GM12892 (cell line): ENCODE measurements around the gene CACNG4.
"Not testable (repeated sequence)": the region's sequence is repeated elsewhere in the genome, so short reads cannot be mapped to it uniquely, and the experiment has no call there.

ENCODE experiments used
- DNase-seq: peaks from one replicate; pipeline ENCODE4 v3.0.0; 2011; ENCODE audit not compliant: insufficient read length
- FAIRE-seq: peaks from 2 replicates; lab custom pipeline; 2011; peaks lifted over from hg19 to GRCh38; lab: Jason Lieb, UNC
- POLR2A ChIP-seq: IDR thresholded peaks from 2 replicates; pipeline ENCODE4 v1.6.1; 2011; ENCODE audit warnings: low read depth, low read length, control low read depth
- POLR2AphosphoS5 ChIP-seq: IDR thresholded peaks from 2 replicates; pipeline ENCODE4 v1.6.1; 2011; ENCODE audit warnings: low read depth, low read length, control low read depth
- TAF1 ChIP-seq: IDR thresholded peaks from 2 replicates; pipeline ENCODE4 v1.6.1; 2011; ENCODE audit warnings: low read depth, mild to moderate bottlenecking, control low read depth, low read length, borderline replicate concordance

The CACNG4 gene

DNA sequence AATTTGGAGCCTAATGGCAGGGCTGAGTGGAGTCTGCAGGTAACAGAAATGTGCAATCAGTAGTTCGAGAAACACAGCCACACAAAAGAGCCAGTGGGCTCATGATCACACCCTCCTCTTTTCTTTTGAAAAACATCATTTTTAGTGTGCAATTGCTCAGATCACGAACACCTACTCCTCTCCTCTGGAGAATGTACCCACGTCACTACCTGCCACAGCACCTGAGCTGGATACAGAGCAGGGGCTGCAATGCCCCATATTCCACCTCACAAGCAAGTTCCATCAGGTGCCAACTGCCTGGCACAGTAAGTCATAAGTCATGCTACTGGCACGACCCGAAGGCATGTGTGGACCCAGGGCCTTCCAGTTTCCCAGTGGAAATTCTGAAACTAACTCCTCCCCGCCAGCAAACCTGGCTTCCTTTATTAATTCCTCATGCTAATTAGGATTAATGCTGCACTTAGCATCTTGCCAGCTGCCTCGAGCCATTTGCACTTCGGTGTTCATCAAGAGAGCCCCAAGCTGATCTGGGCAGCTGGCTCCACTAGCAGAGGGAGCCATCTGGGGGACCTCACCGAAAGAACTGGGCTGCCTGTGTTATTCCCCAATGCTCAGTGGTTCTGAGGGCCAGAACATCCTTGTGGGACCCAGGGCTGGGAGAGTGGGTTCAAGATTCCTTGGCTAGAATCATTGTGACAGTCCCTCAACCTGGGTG, 2.4 kb downstream of the CACNG4 start:
- FAIRE-seq (no peak), DNase-seq (no peak)
- TF ChIP-seq POLR2A, result no peak
- no peak for TF ChIP-seq TAF1
- no peak for TF ChIP-seq POLR2AphosphoS5

DNA sequence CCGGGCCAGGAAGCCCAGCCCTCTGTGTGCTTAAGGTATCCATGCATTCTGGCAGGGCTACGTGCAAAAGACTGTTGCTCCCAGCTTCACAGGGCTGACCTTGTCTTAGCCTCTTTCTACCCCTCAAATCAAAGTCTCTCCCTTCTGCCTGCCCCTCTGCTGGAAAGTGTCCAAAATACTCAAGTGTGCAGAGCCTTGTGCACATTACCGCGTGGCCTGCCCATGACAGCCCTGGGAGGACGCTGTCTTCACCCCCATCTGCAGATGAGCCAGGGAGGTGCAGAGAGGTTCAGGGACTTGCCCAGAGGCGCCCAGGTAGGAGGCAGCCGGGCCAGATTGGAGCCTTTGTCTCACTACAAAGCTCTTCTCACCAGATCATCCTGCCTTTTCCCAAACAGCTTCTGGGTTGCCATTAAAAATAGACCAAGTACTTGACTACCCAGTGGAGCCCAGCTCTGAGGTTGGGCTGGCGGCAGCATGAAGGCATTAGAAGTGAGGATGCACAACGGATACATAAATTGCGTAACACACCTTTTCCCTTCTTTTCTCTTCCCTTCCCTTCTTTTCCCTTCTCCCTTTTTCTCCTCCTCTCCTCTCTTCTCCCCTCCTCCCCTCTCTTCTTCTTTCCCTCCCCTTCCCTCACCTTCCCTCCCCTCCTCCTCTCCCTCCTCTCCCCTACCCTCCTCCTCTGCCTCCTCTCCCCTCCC, 3.5 kb downstream of the CACNG4 start:
- FAIRE-seq (no peak), DNase-seq (no peak)
- TF ChIP-seq TAF1, result no peak
- TF ChIP-seq POLR2A, result no peak
- TF ChIP-seq POLR2AphosphoS5, result no peak

DNA sequence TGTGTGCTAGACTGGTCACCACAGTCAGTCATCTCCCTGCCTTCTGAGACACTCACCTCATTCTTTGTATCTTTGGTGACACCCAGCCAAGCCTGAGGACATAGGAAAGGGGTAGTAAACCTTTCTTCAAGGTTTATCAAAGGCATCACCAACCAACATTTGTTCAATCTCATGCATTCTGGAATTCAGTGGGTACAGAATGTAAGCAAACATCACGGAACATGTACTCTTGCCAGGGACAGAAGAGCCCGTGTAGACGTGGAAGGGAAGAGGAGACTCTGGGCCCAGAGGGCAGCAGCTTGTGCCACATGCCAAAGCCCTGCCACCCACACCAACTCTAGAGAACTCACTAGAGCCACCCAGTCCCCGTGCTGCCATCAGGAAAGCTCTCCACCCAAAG, 4.4 kb downstream of the CACNG4 start:
- TF ChIP-seq TAF1 (no peak), POLR2AphosphoS5 (no peak), POLR2A (no peak)
- FAIRE-seq (no peak), DNase-seq (no peak)

GRCh38 chr17:66970140-66970539, 5.6 kb downstream of the CACNG4 start:
- no peak for DNase-seq
- FAIRE-seq, result no peak
- TF ChIP-seq POLR2AphosphoS5 (no peak), TAF1 (no peak), POLR2A (no peak)

- FAIRE-seq (no peak), DNase-seq (no peak)
- TF ChIP-seq TAF1 (no peak), POLR2AphosphoS5 (no peak), POLR2A (no peak)
These were observed 6.3 kb downstream of the CACNG4 start for GRCh38 chr17:66970797-66971196.

- TF ChIP-seq POLR2A, result no peak
- no peak for TF ChIP-seq POLR2AphosphoS5
- TF ChIP-seq TAF1, result no peak
- DNase-seq, result no peak
- no peak for FAIRE-seq
These were observed 6.8 kb downstream of the CACNG4 start for GRCh38 chr17:66971264-66971663.

DNA sequence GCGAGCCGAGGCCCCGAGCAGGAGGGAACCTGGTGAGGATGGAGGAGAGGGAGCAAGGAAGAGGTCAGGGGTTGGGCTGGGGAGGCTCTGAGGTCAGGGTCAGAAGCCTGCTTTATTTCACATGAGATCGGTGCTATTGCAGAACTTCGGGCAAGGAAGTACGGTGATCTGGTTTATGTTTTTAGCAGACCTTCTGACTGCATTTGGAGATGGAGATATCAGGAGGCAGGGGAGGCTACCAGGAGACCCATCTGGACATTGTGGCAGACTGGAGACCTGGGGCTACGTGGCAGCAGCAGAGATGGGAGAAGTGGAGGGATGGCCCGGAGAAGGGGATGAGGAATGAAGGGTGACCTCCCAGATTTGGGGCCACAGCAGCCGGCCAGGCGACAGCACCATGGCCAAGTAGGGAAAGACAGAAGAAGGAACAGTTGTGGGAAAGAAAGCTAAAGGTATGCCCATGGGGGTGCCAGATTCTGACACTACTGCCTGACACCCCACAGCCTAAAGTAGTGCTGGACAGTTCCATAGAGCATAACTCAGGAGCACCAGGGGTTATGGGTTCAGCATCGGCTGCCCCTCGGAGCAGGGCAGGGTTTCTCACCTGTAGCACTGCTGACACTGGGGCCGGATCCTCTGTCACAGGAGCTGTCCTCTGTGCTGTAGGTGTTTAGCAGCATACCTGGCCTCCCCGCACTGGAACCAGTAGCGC, 7.4 kb downstream of the CACNG4 start:
- DNase-seq (no peak), FAIRE-seq (no peak)
- TF ChIP-seq POLR2A (no peak), POLR2AphosphoS5 (no peak), TAF1 (no peak)

GRCh38 chr17:66972442-66972830, 7.9 kb downstream of the CACNG4 start:
- not testable (repeated sequence) for FAIRE-seq, DNase-seq

DNA sequence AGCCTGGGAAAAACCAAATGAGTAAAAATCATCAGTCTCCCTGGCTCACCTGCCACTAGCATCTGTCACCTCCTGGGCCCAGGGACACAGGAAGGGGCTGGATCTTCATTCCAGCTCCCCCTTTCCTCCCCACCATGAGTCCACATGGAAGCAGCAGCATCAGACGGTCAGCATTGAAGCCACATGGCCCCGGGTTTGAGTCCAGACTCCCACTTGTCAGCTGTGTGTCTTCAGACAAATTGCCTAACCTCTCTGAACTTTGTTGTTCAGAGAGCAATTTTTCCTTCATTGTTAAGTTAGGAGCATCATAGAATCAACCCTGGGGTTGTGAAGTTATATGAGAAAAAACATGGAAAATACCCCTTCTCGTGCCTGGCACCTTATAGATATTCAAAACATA, 10.7 kb downstream of the CACNG4 start:
- no peak for DNase-seq
- FAIRE-seq, result no peak
- TF ChIP-seq POLR2A (no peak), TAF1 (no peak), POLR2AphosphoS5 (no peak)

DNA sequence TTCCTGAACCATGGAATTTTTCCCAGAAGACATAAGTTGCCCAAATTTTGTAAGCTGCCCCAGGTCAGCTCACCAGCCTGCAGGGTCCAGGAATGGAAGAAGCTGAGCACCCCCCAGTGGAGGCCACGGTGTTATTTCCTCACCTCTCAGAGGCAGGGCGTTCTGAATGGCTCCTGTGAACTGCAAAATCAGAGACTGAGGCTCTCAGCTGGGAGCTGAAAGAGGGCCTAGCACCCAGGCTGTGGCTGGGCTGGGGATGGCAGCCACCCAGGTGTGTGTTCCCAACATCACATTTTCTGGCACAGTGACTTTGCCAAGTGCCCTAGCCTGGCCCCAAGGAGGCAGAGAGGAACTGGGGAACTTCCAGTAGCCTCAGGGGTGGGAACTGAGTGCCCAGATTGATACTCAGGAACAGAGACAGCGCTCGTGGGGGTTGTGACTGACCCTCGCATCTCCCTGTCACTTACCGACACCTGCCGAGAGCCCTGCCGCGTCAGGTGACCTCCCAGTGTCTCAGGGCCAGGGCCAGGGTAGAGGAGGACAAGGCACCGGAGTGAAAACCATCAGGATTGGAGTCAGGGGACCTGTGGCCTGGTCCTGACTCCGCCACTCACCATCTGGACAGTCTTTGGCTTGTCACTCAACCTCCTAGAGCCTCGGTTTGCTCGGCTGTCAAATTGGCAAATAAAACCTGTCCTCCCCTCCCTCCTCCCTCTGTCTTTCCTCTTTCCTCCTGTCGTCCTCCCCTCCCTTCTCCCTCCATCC, 11.3 kb downstream of the CACNG4 start:
- FAIRE-seq (no peak), DNase-seq (no peak)
- TF ChIP-seq POLR2A (no peak), POLR2AphosphoS5 (no peak), TAF1 (no peak)

DNA sequence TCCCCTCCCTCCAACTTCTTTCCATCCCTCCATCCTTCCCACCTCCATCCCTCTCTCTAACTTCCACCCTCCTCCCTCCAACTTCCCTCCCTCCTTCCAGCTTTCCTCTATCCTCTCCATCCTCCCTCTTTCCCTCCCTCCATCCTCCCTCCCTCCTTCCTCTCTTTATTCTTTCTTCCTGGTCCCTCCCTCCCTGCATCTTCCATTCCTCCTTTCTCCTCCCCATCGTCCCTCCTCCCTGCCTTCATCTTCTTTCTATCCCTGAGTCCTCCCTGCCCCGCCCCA, 11.8 kb downstream of the CACNG4 start:
- TF ChIP-seq POLR2A (no peak), POLR2AphosphoS5 (no peak)
- DNase-seq (no peak), FAIRE-seq (no peak)

DNA sequence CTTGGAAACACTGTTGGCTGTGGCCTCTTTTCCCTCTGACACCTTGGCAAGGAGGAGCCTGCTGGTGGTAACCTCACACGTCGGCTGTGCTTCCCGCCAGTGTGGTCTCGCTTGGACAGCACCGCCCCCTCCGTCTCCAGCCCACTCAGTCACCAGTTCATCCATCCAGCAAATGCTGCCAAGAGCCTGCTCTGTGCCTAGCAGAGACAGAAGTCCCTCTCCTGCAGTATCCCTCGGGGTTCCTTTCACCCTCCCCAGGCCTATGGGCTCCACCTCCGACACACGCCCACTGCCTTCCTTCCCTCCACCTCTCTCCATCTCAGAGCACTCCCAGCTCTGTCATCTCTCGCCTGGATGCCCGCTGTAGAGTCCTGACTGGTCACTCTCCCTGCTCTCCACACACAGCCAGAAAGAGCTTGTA, 12.3 kb downstream of the CACNG4 start:
- DNase-seq, result no peak
- TF ChIP-seq POLR2A, result no peak
- no peak for TF ChIP-seq POLR2AphosphoS5
- TF ChIP-seq TAF1, result no peak
- FAIRE-seq, result no peak
